IMR-90 (cell line): ENCODE results near the gene MPRIP. TPM values are rescaled to one million over a fixed set of nuclear protein-coding genes. Genes with fewer than 3 reads are reported as not detected.

ENCODE experiments used
- ATAC-seq: fragments of 200-7000 bp; cut with Tn5 transposase; 2 replicates; pipeline ENCODE4 v1.9.1; 2020; ENCODE audit warnings: low read depth, mild to moderate bottlenecking, moderate library complexity
- BruUV-seq: library from RNA; stranded (reverse); fragments of 400-500 nt; replicated peaks from 2 replicates; lab custom pipeline; 2021; lab: Mats Ljungman, UMichigan
- CTCF ChIA-PET: fragments of 300-600 bp; formaldehyde crosslinking; extraction: SDS; loops from one replicate; lab custom pipeline; 2021; ENCODE audit warnings: antibody characterized with exemption; lab: Yijun Ruan, JAX
- POLR2A ChIA-PET: fragments of 300-600 bp; sonication (Branson Sonifier 250); formaldehyde crosslinking; loops from one replicate; lab custom pipeline; 2022; ENCODE audit warnings: antibody characterized with exemption; ENCODE audit not compliant: unreplicated experiment; lab: Charles Lee
- DNase-seq: peaks from one replicate; pipeline ENCODE4 v3.0.0; 2013
- H2AFZ ChIP-seq: replicated peaks from 2 replicates; pipeline ENCODE3; 2013; ENCODE audit warnings: low read length, mild to moderate bottlenecking; ENCODE audit not compliant: poor library complexity
- H2AK5ac ChIP-seq: 2 replicates; pipeline ENCODE4 v1.6.1; 2013; ENCODE audit warnings: low read depth, low read length, inconsistent platforms
- H2AK9ac ChIP-seq: replicated peaks from 2 replicates; pipeline ENCODE3; 2013; ENCODE audit warnings: mild to moderate bottlenecking, low read depth, low read length, moderate library complexity; ENCODE audit not compliant: poor library complexity
- H2BK120ac ChIP-seq: 2 replicates; pipeline ENCODE4 v1.6.1; 2013; ENCODE audit warnings: low read depth, low read length, inconsistent platforms
- H2BK15ac ChIP-seq: 3 replicates; pipeline ENCODE4 v1.6.1; 2013; ENCODE audit warnings: low read depth, low read length, inconsistent platforms
- H2BK20ac ChIP-seq: 2 replicates; pipeline ENCODE4 v1.6.1; 2013; ENCODE audit warnings: low read depth, mild to moderate bottlenecking, inconsistent platforms, low read length, moderate library complexity
- H2BK5ac ChIP-seq: 2 replicates; pipeline ENCODE4 v1.6.1; 2013; ENCODE audit warnings: mild to moderate bottlenecking, low read depth, low read length, inconsistent platforms; ENCODE audit not compliant: poor library complexity, severe bottlenecking
- H3K14ac ChIP-seq: replicated peaks from 2 replicates; pipeline ENCODE4 v1.6.1; 2013; ENCODE audit warnings: low read depth, low read length, inconsistent platforms
- H3K18ac ChIP-seq: 2 replicates; pipeline ENCODE4 v1.6.1; 2013; ENCODE audit warnings: low read depth, low read length, control low read depth
- H3K23ac ChIP-seq: 2 replicates; pipeline ENCODE4 v1.6.1; 2013; ENCODE audit warnings: low read depth, low read length, inconsistent platforms
- H3K27ac ChIP-seq: 2 replicates; pipeline ENCODE4 v1.5.1; 2013; ENCODE audit warnings: mild to moderate bottlenecking, control low read depth, low read length; ENCODE audit not compliant: insufficient read depth
- H3K27me3 ChIP-seq: 2 replicates; pipeline ENCODE4 v1.6.1; 2013; ENCODE audit warnings: low read length; ENCODE audit not compliant: control insufficient read depth, insufficient read depth
- H3K36me3 ChIP-seq: 2 replicates; pipeline ENCODE4 v1.6.1; 2013; ENCODE audit warnings: low read length, mixed read lengths; ENCODE audit not compliant: control insufficient read depth, insufficient read depth
- H3K4ac ChIP-seq: 2 replicates; pipeline ENCODE4 v1.6.1; 2013; ENCODE audit warnings: low read depth, low read length, inconsistent platforms
- H3K4me1 ChIP-seq: 2 replicates; pipeline ENCODE4 v1.6.1; 2013; ENCODE audit warnings: low read length, mixed read lengths; ENCODE audit not compliant: control insufficient read depth, insufficient read depth
- H3K4me2 ChIP-seq: 2 replicates; pipeline ENCODE4 v1.6.1; 2013; ENCODE audit warnings: low read depth, mild to moderate bottlenecking, control low read depth, low read length, moderate library complexity
- H3K4me3 ChIP-seq: 2 replicates; pipeline ENCODE4 v1.5.1; 2013; ENCODE audit warnings: low read depth, mild to moderate bottlenecking, control low read depth, low read length, moderate library complexity; ENCODE audit not compliant: insufficient read depth
- H3K56ac ChIP-seq: 2 replicates; pipeline ENCODE4 v1.6.1; 2013; ENCODE audit warnings: low read length, inconsistent platforms; ENCODE audit not compliant: insufficient read depth; ENCODE audit errors: extremely low read depth
- H3K79me1 ChIP-seq, 2 experiments: 2 replicates each; pipeline ENCODE4 v1.6.1; 2013; ENCODE audit warnings: low read length in 2 of 2, inconsistent platforms in 1 of 2, low read depth in 1 of 2
- H3K9ac ChIP-seq: 2 replicates; pipeline ENCODE4 v1.6.1; 2013; ENCODE audit warnings: low read depth, low read length, control low read depth
- H3K9me1 ChIP-seq: 2 replicates; pipeline ENCODE4 v1.6.1; 2013; ENCODE audit warnings: low read length, inconsistent platforms; ENCODE audit not compliant: insufficient read depth
- H3K9me3 ChIP-seq: 2 replicates; pipeline ENCODE4 v1.6.1; 2013; ENCODE audit warnings: low read length; ENCODE audit not compliant: control insufficient read depth, insufficient read depth
- H4K20me1 ChIP-seq: 2 replicates; pipeline ENCODE4 v1.6.1; 2013; ENCODE audit warnings: low read length, inconsistent platforms; ENCODE audit not compliant: insufficient read depth
- H4K5ac ChIP-seq: 2 replicates; pipeline ENCODE4 v1.6.1; 2013; ENCODE audit warnings: mild to moderate bottlenecking, low read depth, low read length, control low read depth
- H4K8ac ChIP-seq, 2 experiments: 2 replicates each; pipeline ENCODE4 v1.6.1; 2013; ENCODE audit warnings: low read depth in 2 of 2, low read length in 2 of 2, control low read depth in 1 of 2, inconsistent platforms in 1 of 2
- H4K91ac ChIP-seq: 2 replicates; pipeline ENCODE4 v1.6.1; 2013; ENCODE audit warnings: low read depth, low read length, inconsistent platforms; ENCODE audit not compliant: insufficient read depth
- BHLHE40 ChIP-seq: fragments of 150-350 bp; IDR thresholded peaks from 2 replicates; pipeline ENCODE4 v1.6.1; 2016; ENCODE audit warnings: mild to moderate bottlenecking, low read depth, low read length
- CHD1 ChIP-seq: IDR thresholded peaks from 2 replicates; pipeline ENCODE4 v1.6.1; 2012; ENCODE audit warnings: low read depth, low read length, improper control_type of control experiment
- CTCF ChIP-seq: conservative IDR thresholded peaks from 2 replicates; pipeline ENCODE4 v1.5.1; 2012; ENCODE audit warnings: mild to moderate bottlenecking, low read depth, low read length, improper control_type of control experiment
- ELK1 ChIP-seq: fragments of 150-350 bp; IDR thresholded peaks from 2 replicates; pipeline ENCODE4 v1.6.1; 2016; ENCODE audit warnings: low read depth, mild to moderate bottlenecking, low read length, moderate library complexity, borderline replicate concordance
- FOS ChIP-seq: fragments of 150-350 bp; IDR thresholded peaks from 2 replicates; pipeline ENCODE4 v1.6.1; 2016; ENCODE audit warnings: low read depth, low read length
- MAFK ChIP-seq: IDR thresholded peaks from 2 replicates; pipeline ENCODE4 v1.6.1; 2012; ENCODE audit warnings: low read depth, low read length, improper control_type of control experiment
- MAZ ChIP-seq: IDR thresholded peaks from 2 replicates; pipeline ENCODE4 v1.6.1; 2012; ENCODE audit warnings: low read depth, mild to moderate bottlenecking, low read length, improper control_type of control experiment, moderate library complexity, borderline replicate concordance
- MXI1 ChIP-seq: IDR thresholded peaks from 2 replicates; pipeline ENCODE4 v1.6.1; 2012; ENCODE audit warnings: low read depth, mild to moderate bottlenecking, low read length, moderate library complexity, borderline replicate concordance
- NFE2L2 ChIP-seq: fragments of 150-350 bp; IDR thresholded peaks from 2 replicates; pipeline ENCODE4 v1.6.1; 2016; ENCODE audit warnings: low read depth, mild to moderate bottlenecking, low read length
- POLR2A ChIP-seq: IDR thresholded peaks from 2 replicates; pipeline ENCODE4 v1.6.1; 2012; ENCODE audit warnings: mild to moderate bottlenecking, low read depth, low read length
- RAD21 ChIP-seq: IDR thresholded peaks from 2 replicates; pipeline ENCODE4 v1.6.1; 2012; ENCODE audit warnings: low read length, improper control_type of control experiment
- SMC3 ChIP-seq: fragments of 150-350 bp; IDR thresholded peaks from 2 replicates; pipeline ENCODE4 v1.6.1; 2016; ENCODE audit warnings: low read depth, mild to moderate bottlenecking, antibody characterized with exemption, low read length, moderate library complexity
- USF2 ChIP-seq: fragments of 150-350 bp; IDR thresholded peaks from 2 replicates; pipeline ENCODE4 v1.6.1; 2017; ENCODE audit warnings: mild to moderate bottlenecking, antibody characterized with exemption, low read length, low read depth
- WGBS, 2 experiments: methylation state at CpG; one replicate each; pipeline versions ENCODE4 v1.1.5 to v1.1.7; 2013; ENCODE audit warnings: missing lambda C conversion rate in 2 of 2; ENCODE audit not compliant: insufficient read length in 1 of 2; ENCODE audit errors: extremely low coverage in 2 of 2; 5-methylcytosine and 5-hydroxymethylcytosine counted together
- dilution Hi-C: fragments of 300-500 bp; cut with HindIII; formaldehyde crosslinking; loops from one replicate; pipeline ENCODE4 v1.14.3; 2018; ENCODE audit warnings: low sequenced_read_pairs; ENCODE audit not compliant: unreplicated experiment
- in situ Hi-C: fragments of 300-500 bp; cut with MboI; formaldehyde crosslinking; loops from 3 replicates; pipeline ENCODE4 v1.14.3; 2019; ENCODE audit warnings: low sequenced_read_pairs, inconsistent platforms, mixed read lengths
- intact Hi-C: fragments of 100-400 bp; cut with micrococcal nuclease; formaldehyde crosslinking; loops from 2 replicates; pipeline ENCODE4 v1.10.0; 2022
- polyA plus RNA-seq, 3 experiments: library from polyadenylated mRNA; depleted of rRNA; stranded (reverse); fragments of >200 nt; gene quantifications; 2 replicates each; pipeline ENCODE4 v1.2.3, GENCODE V29; 2012; ENCODE audit warnings: low replicate concordance in 1 of 3
- total RNA-seq: library from RNA; depleted of rRNA; stranded (reverse); fragments of >200 nt; gene quantifications from 2 replicates; pipeline ENCODE4 v1.2.3, GENCODE V29; 2012

Gene MPRIP
- total and polyA plus RNA-seq, 2 of the 4 experiments (the other 2 are of a cell fraction): 111 to 149 TPM

- H3K56ac ChIP-seq: no peak overlapping the region
- no peak overlapping the region for H4K91ac ChIP-seq
- WGBS, 2 experiments: 83% methylated on average over 1 of the region's 8 CpGs; no CpG with 5 or more reads in 1 of the 2 experiments
- no peak overlapping the region for H3K14ac ChIP-seq
- H2BK15ac ChIP-seq: no peak overlapping the region
- no peak overlapping the region for H4K8ac ChIP-seq
- no peak overlapping the region for H3K4ac ChIP-seq
- ATAC-seq: no peak
- intact Hi-C loops: no loop called here
- ChIA-PET POLR2A (no interaction called here), CTCF (no interaction called here)
- in situ Hi-C loops: no loop called here
- no peak overlapping the region for H4K5ac ChIP-seq
- 0 out of 2 replicates have a peak, but pooled peaks cover 8% of the 10 kb centered on the region for H3K9me1 ChIP-seq
- no peak for DNase-seq
- H3K4me3 ChIP-seq: no peak overlapping the region
- H2AK5ac ChIP-seq: no peak overlapping the region
- no peak overlapping the region for H2BK20ac ChIP-seq
- no peak overlapping the region for H2AFZ ChIP-seq
- H3K18ac ChIP-seq: no peak overlapping the region
- dilution Hi-C loops: no loop called here
- peaks cover 86% of the 10 kb centered on the region for H3K36me3 ChIP-seq
- no peaks in the 10 kb centered on the region for H3K27me3 ChIP-seq
- no peak overlapping the region for H2BK120ac ChIP-seq
- H3K9me3 ChIP-seq: no peaks in the 10 kb centered on the region
- H2BK5ac ChIP-seq: no peak overlapping the region
- no peak overlapping the region for H3K23ac ChIP-seq
- peaks cover 34% of the 10 kb centered on the region for H4K20me1 ChIP-seq
- TF ChIP-seq MXI1: no peak
- TF ChIP-seq SMC3: no peak
- TF ChIP-seq BHLHE40: no peak
- no peak for TF ChIP-seq MAFK
- TF ChIP-seq NFE2L2: no peak
- TF ChIP-seq USF2: no peak
- no peak for TF ChIP-seq MAZ
- TF ChIP-seq CTCF: no peak
- TF ChIP-seq FOS: no peak
- no peak for TF ChIP-seq ELK1
- TF ChIP-seq CHD1: no peak
- no peak for TF ChIP-seq RAD21
- no peak for TF ChIP-seq POLR2A
- no peak overlapping the region for H3K9ac ChIP-seq
- no peak overlapping the region for H3K4me2 ChIP-seq
- H3K79me1 ChIP-seq: peaks cover 6 to 59% of the 10 kb centered on the region in 2 experiments; a peak in 3 of 4 replicates
- no peak overlapping the region for H2AK9ac ChIP-seq
- no TSS peak for BruUV-seq
- H3K4me1 ChIP-seq: no peaks in the 10 kb centered on the region
- H3K27ac ChIP-seq: no peak overlapping the region
These were observed 181.9 kb downstream of the MPRIP start for GRCh38 chr17:17224137-17224536.
